C4-2B (cell line): ENCODE measurements around the gene LHB.

ENCODE experiments used
- H3K27ac ChIP-seq: fragments of 450-650 bp; 2 replicates; pipeline ENCODE4 v1.5.1; 2017
- CTCF ChIP-seq: fragments of 450-650 bp; conservative IDR thresholded peaks from 2 replicates; pipeline ENCODE4 v1.5.1; 2017; ENCODE audit warnings: mild to moderate bottlenecking
- ZFX ChIP-seq: fragments of 450-650 bp; IDR thresholded peaks from 2 replicates; pipeline ENCODE4 v1.6.1; 2017

The LHB gene

GRCh38 chr19:49017041-49017665 is at the start of gene LHB:
Gene LHB (minus strand): TSS chr19:49017091. CDS start chr19:49017081, 10 bp downstream.
- TF ChIP-seq CTCF (no peak), ZFX (no peak)
- no peak within 1 kb of the TSS for H3K27ac ChIP-seq

GRCh38 chr19:49065905-49066512 is 49.1 kb upstream of the LHB start:
- TF ChIP-seq CTCF (no peak), ZFX (no peak)
- H3K27ac ChIP-seq: no peak overlapping the region

GRCh38 chr19:49064768-49065611 is 48.1 kb upstream of the LHB start, which contains the start of gene NTF4:
Gene NTF4 (minus strand): TSS chr19:49064818. CDS start chr19:49061997, 2,821 bp downstream.
- TF ChIP-seq ZFX (no peak), CTCF (no peak)
- peak within 1 kb of the TSS; percentile 29; the same call in 1 of the 2 replicates for H3K27ac ChIP-seq

- TF ChIP-seq CTCF: no peak
- TF ChIP-seq ZFX: no peak
Measured at GRCh38 chr19:49064029-49064629, 47.2 kb upstream of the LHB start.

GRCh38 chr19:49061445-49061844 is 44.6 kb upstream of the LHB start:
- H3K27ac ChIP-seq: no peak overlapping the region
- TF ChIP-seq CTCF: no peak
- no peak for TF ChIP-seq ZFX

More at GRCh38 chr19:49064029-49064629, 47.2 kb upstream of the LHB start:
- H3K27ac ChIP-seq: no peak overlapping the region; the same call in 1 of the 2 replicates

- no peak overlapping the region for H3K27ac ChIP-seq
- no peak for TF ChIP-seq CTCF
- no peak for TF ChIP-seq ZFX
Measured at GRCh38 chr19:49061000-49061399, 44.1 kb upstream of the LHB start.
